ENCODE results near the gene TASP1. TPM values are rescaled to one million over a fixed set of nuclear protein-coding genes. Genes with fewer than 3 reads are reported as not detected.

Gene TASP1
- total RNA-seq, 4 donors from 2014 or later: 7.7 to 20.0 (median 8.7) TPM

GRCh38 chr20:13396022-13396421 is 242.7 kb downstream of the TASP1 start:
- Histone ChIP-seq H3K27ac (no peak overlapping the region), H3K4me1 (no peaks in the 10 kb centered on the region), H3K36me3 (peaks cover 0 to 8% (median 0%) of the 10 kb centered on the region in 3 donors), H3K9me3 (no peaks in the 10 kb centered on the region), H3K27me3 (no peaks in the 10 kb centered on the region), H3K4me3 (no peak overlapping the region)
- DNase-seq: no peak
- WGBS, 2 donors: 77 to 79% methylated on average over 3 of the region's 3 CpGs
- no peak for TF ChIP-seq POLR2A (IDR thresholded peaks at IDR 0.05)
- TF ChIP-seq, protein P1, sequence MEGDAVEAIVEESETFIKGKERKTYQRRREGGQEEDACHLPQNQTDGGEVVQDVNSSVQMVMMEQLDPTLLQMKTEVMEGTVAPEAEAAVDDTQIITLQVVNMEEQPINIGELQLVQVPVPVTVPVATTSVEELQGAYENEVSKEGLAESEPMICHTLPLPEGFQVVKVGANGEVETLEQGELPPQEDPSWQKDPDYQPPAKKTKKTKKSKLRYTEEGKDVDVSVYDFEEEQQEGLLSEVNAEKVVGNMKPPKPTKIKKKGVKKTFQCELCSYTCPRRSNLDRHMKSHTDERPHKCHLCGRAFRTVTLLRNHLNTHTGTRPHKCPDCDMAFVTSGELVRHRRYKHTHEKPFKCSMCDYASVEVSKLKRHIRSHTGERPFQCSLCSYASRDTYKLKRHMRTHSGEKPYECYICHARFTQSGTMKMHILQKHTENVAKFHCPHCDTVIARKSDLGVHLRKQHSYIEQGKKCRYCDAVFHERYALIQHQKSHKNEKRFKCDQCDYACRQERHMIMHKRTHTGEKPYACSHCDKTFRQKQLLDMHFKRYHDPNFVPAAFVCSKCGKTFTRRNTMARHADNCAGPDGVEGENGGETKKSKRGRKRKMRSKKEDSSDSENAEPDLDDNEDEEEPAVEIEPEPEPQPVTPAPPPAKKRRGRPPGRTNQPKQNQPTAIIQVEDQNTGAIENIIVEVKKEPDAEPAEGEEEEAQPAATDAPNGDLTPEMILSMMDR (IDR thresholded peaks at IDR 0.05): no peak
- intact Hi-C loops (cut with DNase I): no loop called here

GRCh38 chr20:13395232-13395631 is 243.5 kb downstream of the TASP1 start:
- Histone ChIP-seq H3K36me3 (peaks cover 0 to 14% (median 0%) of the 10 kb centered on the region in 3 donors), H3K4me3 (no peak overlapping the region), H3K9me3 (no peaks in the 10 kb centered on the region), H3K27me3 (no peaks in the 10 kb centered on the region), H3K27ac (no peak overlapping the region), H3K4me1 (no peaks in the 10 kb centered on the region)
- DNase-seq: no peak
- WGBS, 2 donors: 70 to 73% methylated on average over 1 of the region's 1 CpG
- intact Hi-C loops (cut with DNase I): no loop called here
- TF ChIP-seq, protein P1 (IDR thresholded peaks at IDR 0.05): no peak
- no peak for TF ChIP-seq POLR2A (IDR thresholded peaks at IDR 0.05)

- intact Hi-C loops (cut with DNase I): no loop called here
- Histone ChIP-seq H3K4me3 (no peak overlapping the region), H3K9me3 (no peaks in the 10 kb centered on the region), H3K27me3 (no peaks in the 10 kb centered on the region), H3K4me1 (no peaks in the 10 kb centered on the region), H3K36me3 (peaks cover 0 to 34% (median 0%) of the 10 kb centered on the region in 3 donors), H3K27ac (no peak overlapping the region)
- DNase-seq: no peak
- no peak for TF ChIP-seq POLR2A (IDR thresholded peaks at IDR 0.05)
- TF ChIP-seq, protein P1 (IDR thresholded peaks at IDR 0.05): no peak
- 96 to 98% methylated on average over 5 of the region's 5 CpGs for WGBS, 2 donors
These were observed 246.3 kb downstream of the TASP1 start for GRCh38 chr20:13392391-13392790.

GRCh38 chr20:13389115-13389514 is 249.6 kb downstream of the TASP1 start:
- Histone ChIP-seq H3K4me3 (no peak overlapping the region), H3K36me3 (peaks cover 0 to 47% (median 0%) of the 10 kb centered on the region in 3 donors), H3K9me3 (no peaks in the 10 kb centered on the region), H3K4me1 (no peaks in the 10 kb centered on the region), H3K27me3 (no peaks in the 10 kb centered on the region), H3K27ac (no peak overlapping the region)
- 78 to 79% methylated on average over 3 of the region's 3 CpGs for WGBS, 2 donors
- TF ChIP-seq, protein P1 (IDR thresholded peaks at IDR 0.05): no peak
- TF ChIP-seq POLR2A (IDR thresholded peaks at IDR 0.05): no peak
- DNase-seq: no peak
- intact Hi-C loops (cut with DNase I): no loop called here

DNA sequence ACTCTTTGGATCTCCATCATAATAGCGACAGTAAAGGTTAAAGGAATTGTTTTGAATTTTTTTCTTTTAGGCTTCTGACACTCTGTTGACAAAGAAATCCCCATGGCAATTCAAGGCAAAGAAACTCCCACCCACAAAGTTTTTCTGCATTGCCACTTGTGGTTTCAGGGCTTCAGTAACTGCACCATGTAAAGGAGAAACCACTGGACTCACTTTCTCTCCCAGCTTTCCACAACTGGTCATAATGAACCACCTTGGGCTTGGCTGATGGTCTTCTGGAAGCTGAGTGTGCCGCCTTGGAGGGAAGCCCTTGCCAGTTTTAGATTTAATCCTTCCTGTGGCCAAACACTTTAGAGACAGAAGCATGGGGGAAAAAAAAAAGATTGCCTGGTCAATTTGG is 254.6 kb downstream of the TASP1 start:
- Histone ChIP-seq H3K4me1 (no peaks in the 10 kb centered on the region), H3K27ac (no peak overlapping the region), H3K4me3 (no peak overlapping the region), H3K36me3 (peaks cover 0 to 36% (median 0%) of the 10 kb centered on the region in 3 donors), H3K27me3 (no peaks in the 10 kb centered on the region), H3K9me3 (peaks cover 0 to 18% (median 9%) of the 10 kb centered on the region in 3 donors)
- intact Hi-C loops (cut with DNase I): no loop called here
- DNase-seq: no peak
- WGBS, 2 donors: 89 to 100% methylated on average over 1 to 2 of the region's 2 CpGs
- TF ChIP-seq, protein P1 (IDR thresholded peaks at IDR 0.05): no peak
- no peak for TF ChIP-seq POLR2A (IDR thresholded peaks at IDR 0.05)
